HCT116 (cell line): ENCODE measurements around the gene TRIM29.

Experiments used
- CTCF ChIP-seq, 3 experiments: fragments of 200-600 bp in 1 of 3; sonication (generic) in 1 of 3; IDR thresholded peaks in 2 of 3; conservative IDR thresholded peaks in 1 of 3; 2 replicates each; pipeline ENCODE4 v1.5.1; 2012 to 2017; ENCODE audit warnings: low read depth in 2 of 3, low read length in 2 of 3, antibody characterized with exemption in 1 of 3, borderline replicate concordance in 1 of 3, control low read depth in 1 of 3, mild to moderate bottlenecking in 1 of 3, mixed read lengths in 1 of 3, mixed run types in 1 of 3, moderate library complexity in 1 of 3; ENCODE audit not compliant: insufficient read depth in 1 of 3
- POLR2AphosphoS5 ChIP-seq: IDR thresholded peaks from 2 replicates; pipeline ENCODE4 v1.6.1; 2011; ENCODE audit warnings: mild to moderate bottlenecking, low read depth, low read length, moderate library complexity

GRCh38 chr11:120125509-120125908, 12.4 kb downstream of the TRIM29 start:
- TF ChIP-seq CTCF (IDR thresholded peaks at IDR 0.05 in 2 of 3, conservative IDR thresholded peaks at IDR 0.05 in 1 of 3; ENCODE audit: borderline replicate concordance in 1 of 3, insufficient read depth in 1 of 3, low read depth in 2 of 3, low read length in 2 of 3) (no peak), POLR2AphosphoS5 (no peak)
